HCT116 (cell line): Measurements from ENCODE around the gene PHYH. TPM values are rescaled to one million over a fixed set of nuclear protein-coding genes. Genes with fewer than 3 reads are reported as not detected.
"Not testable (repeated sequence)": the region's sequence is repeated elsewhere in the genome, so short reads cannot be mapped to it uniquely, and the experiment has no call there.

Experiments
- ATAC-seq: fragments of 200-7000 bp; cut with Tn5 transposase; 2 replicates; pipeline ENCODE4 v1.9.1; 2020; ENCODE audit warnings: mild to moderate bottlenecking, moderate library complexity
- BruUV-seq: library from RNA; stranded (reverse); fragments of 400-500 nt; replicated peaks from 2 replicates; lab custom pipeline; 2021; lab: Mats Ljungman, UMichigan
- CTCF ChIA-PET: fragments of 300-600 bp; sonication (Branson Sonifier 250); formaldehyde crosslinking; loops from one replicate; lab custom pipeline; 2021; ENCODE audit warnings: antibody characterized with exemption; lab: Charles Lee
- POLR2A ChIA-PET: fragments of 300-600, 350-600 bp; sonication (Branson Sonifier 250); formaldehyde crosslinking; loops from one replicate; lab custom pipeline; 2021; ENCODE audit warnings: antibody characterized with exemption; lab: Charles Lee
- RAD21 ChIA-PET, 2 experiments: fragments of 300-600 bp; sonication (Branson Sonifier 250); formaldehyde crosslinking; loops; one replicate each; lab custom pipeline; 2023; ENCODE audit warnings: low total read pairs in 2 of 2; ENCODE audit not compliant: uncharacterized antibody in 2 of 2, unreplicated experiment in 2 of 2, low non-redundant PET in 1 of 2; lab: Charles Lee
- DNase-seq: peaks from one replicate; pipeline ENCODE4 v3.0.0-alpha.2; 2010; ENCODE audit warnings: low read depth, low spot score
- H2AFZ ChIP-seq: fragments of 200-600 bp; shearing (Covaris generic), sonication (generic); 2 replicates; pipeline ENCODE4 v1.6.1; 2017; ENCODE audit warnings: low read depth, mixed run types, mixed read lengths, antibody characterized with exemption, low read length; ENCODE audit not compliant: poor library complexity, severe bottlenecking
- H3K27ac ChIP-seq: 2 replicates; pipeline ENCODE4 v1.5.1; 2012; ENCODE audit warnings: low read depth, low read length
- H3K27me3 ChIP-seq: fragments of 200-600 bp; sonication (generic); 2 replicates; pipeline ENCODE4 v1.6.1; 2016; ENCODE audit warnings: mixed run types, low read length, mixed read lengths; ENCODE audit not compliant: insufficient read depth
- H3K36me3 ChIP-seq, 2 experiments: fragments of 200-500 bp in 1 of 2; fragments of 200-600 bp in 1 of 2; sonication (Bioruptor generic) in 1 of 2; sonication (generic) in 1 of 2; 2 replicates each; pipeline versions ENCODE4 v1.5.1 to v1.6.1; 2014 to 2016; ENCODE audit warnings: low read length in 2 of 2, inconsistent platforms in 1 of 2, mixed read lengths in 1 of 2, mixed run types in 1 of 2; ENCODE audit not compliant: insufficient read depth in 2 of 2, control insufficient read depth in 1 of 2
- H3K4me1 ChIP-seq, 2 experiments: fragments of 200-600 bp in 1 of 2; sonication (generic) in 1 of 2; 2 replicates each; pipeline versions ENCODE4 v1.5.1 to v1.6.1; 2012 to 2017; ENCODE audit warnings: low read length in 2 of 2, inconsistent platforms in 1 of 2, mild to moderate bottlenecking in 1 of 2, mixed read lengths in 1 of 2, mixed run types in 1 of 2, moderate library complexity in 1 of 2; ENCODE audit not compliant: insufficient read depth in 2 of 2, control insufficient read depth in 1 of 2
- H3K4me2 ChIP-seq: fragments of 200-600 bp; sonication (generic); 2 replicates; pipeline ENCODE4 v1.6.1; 2017; ENCODE audit warnings: mixed run types, low read length, mixed read lengths
- H3K4me3 ChIP-seq, 2 experiments: fragments of 200-600 bp in 1 of 2; sonication (generic) in 1 of 2; replicated peaks in 1 of 2; 2 replicates each; pipeline ENCODE4 v1.5.1; 2011 to 2016; ENCODE audit warnings: low read length in 2 of 2, control low read depth in 1 of 2, low read depth in 1 of 2, mild to moderate bottlenecking in 1 of 2, mixed read lengths in 1 of 2, mixed run types in 1 of 2
- H3K79me2 ChIP-seq: fragments of 200-600 bp; sonication (generic); 2 replicates; pipeline ENCODE4 v1.6.1; 2017; ENCODE audit warnings: mild to moderate bottlenecking, mixed run types, low read length, moderate library complexity, mixed read lengths; ENCODE audit not compliant: insufficient read depth
- H3K9ac ChIP-seq: fragments of 200-600 bp; sonication (generic); 2 replicates; pipeline ENCODE4 v1.6.1; 2016; ENCODE audit warnings: low read length, mixed read lengths
- H3K9me2 ChIP-seq: fragments of 200-600 bp; sonication (generic), shearing (Covaris generic); 2 replicates; pipeline ENCODE4 v1.6.1; 2017; ENCODE audit warnings: mixed run types, mild to moderate bottlenecking, moderate library complexity; ENCODE audit not compliant: insufficient read depth
- H3K9me3 ChIP-seq, 2 experiments: fragments of 200-500 bp in 1 of 2; fragments of 200-600 bp in 1 of 2; sonication (Bioruptor generic) in 1 of 2; sonication (generic) in 1 of 2; 2 replicates each; pipeline ENCODE4 v1.6.1; 2014 to 2017; ENCODE audit warnings: low read length in 2 of 2, mixed read lengths in 2 of 2, inconsistent platforms in 1 of 2, low read depth in 1 of 2, mild to moderate bottlenecking in 1 of 2, mixed run types in 1 of 2, moderate library complexity in 1 of 2; ENCODE audit not compliant: control insufficient read depth in 1 of 2, insufficient read depth in 1 of 2
- H4K20me1 ChIP-seq: fragments of 200-600 bp; sonication (generic), shearing (Covaris generic); 2 replicates; pipeline ENCODE4 v1.6.1; 2017; ENCODE audit warnings: mixed run types, mild to moderate bottlenecking, moderate library complexity; ENCODE audit not compliant: insufficient read depth
- CBX3 ChIP-seq: IDR thresholded peaks from 2 replicates; pipeline ENCODE4 v1.6.1; 2012; ENCODE audit warnings: low read depth
- CEBPB ChIP-seq: IDR thresholded peaks from 2 replicates; pipeline ENCODE4 v1.6.1; 2012; ENCODE audit warnings: low read depth
- EGR1 ChIP-seq: IDR thresholded peaks from 2 replicates; pipeline ENCODE4 v1.6.1; 2012; ENCODE audit warnings: low read depth
- POLR2A ChIP-seq: IDR thresholded peaks from 2 replicates; pipeline ENCODE4 v1.7.0; 2011; ENCODE audit warnings: borderline replicate concordance; ENCODE audit not compliant: insufficient read depth, insufficient read length; ENCODE audit errors: extremely low read depth
- POLR2AphosphoS5 ChIP-seq: IDR thresholded peaks from 2 replicates; pipeline ENCODE4 v1.6.1; 2011; ENCODE audit warnings: mild to moderate bottlenecking, low read depth, low read length, moderate library complexity
- RAD21 ChIP-seq: IDR thresholded peaks from 2 replicates; pipeline ENCODE4 v1.6.1; 2012; ENCODE audit warnings: low read depth, mild to moderate bottlenecking
- SIN3A ChIP-seq: IDR thresholded peaks from 2 replicates; pipeline ENCODE4 v1.6.1; 2012; ENCODE audit warnings: low read depth
- ZBTB33 ChIP-seq: IDR thresholded peaks from 2 replicates; pipeline ENCODE4 v1.6.1; 2011; ENCODE audit warnings: mild to moderate bottlenecking, low read length, moderate library complexity; ENCODE audit not compliant: insufficient replicate concordance; ENCODE audit errors: extremely low read depth
- ZFX ChIP-seq: fragments of 450-650 bp; IDR thresholded peaks from 2 replicates; pipeline ENCODE4 v1.6.1; 2017
- intact Hi-C: fragments of 100-400 bp; cut with micrococcal nuclease; formaldehyde crosslinking; loops from 2 replicates; pipeline ENCODE4 v1.10.0; 2022
- total RNA-seq: library from RNA; stranded (reverse); gene quantifications from one replicate; pipeline ENCODE4 v1.2.1, GENCODE V29; 2021; ENCODE audit not compliant: unreplicated experiment

Gene PHYH
- total RNA-seq, 1 experiment from 2014 or later, result 15.3 TPM

DNA sequence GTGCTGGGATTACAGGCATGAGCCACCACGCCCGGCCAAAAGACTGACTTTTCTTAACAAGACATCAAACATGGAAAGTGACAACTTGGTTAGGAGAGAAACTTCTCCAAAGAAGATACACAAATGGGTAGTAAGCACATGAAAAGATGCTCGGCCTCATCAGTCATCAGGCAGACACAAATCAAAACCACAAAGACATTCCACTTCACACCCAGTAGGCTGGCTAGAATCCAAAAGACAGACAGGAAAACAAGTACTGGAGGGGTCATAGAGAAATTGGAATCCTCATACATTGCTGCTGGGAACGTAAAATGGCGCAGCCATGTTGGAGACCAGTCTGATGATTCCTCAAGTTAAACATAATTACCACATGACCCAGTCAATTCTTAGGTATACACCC lies 31.8 kb upstream of the PHYH start:
- Histone ChIP-seq H4K20me1 (no peaks in the 10 kb centered on the region), H2AFZ (no peak overlapping the region), H3K79me2 (no peaks in the 10 kb centered on the region), H3K36me3 (peaks cover 28 to 41% of the 10 kb centered on the region in 2 experiments; a peak in 3 of 4 replicates), H3K4me3 (no peak overlapping the region), H3K9me3 (no peaks in the 10 kb centered on the region)
- no TSS peak for BruUV-seq
- intact Hi-C loops, result no loop called here
- TF ChIP-seq EGR1 (no peak), ZFX (no peak), POLR2A (no peak), SIN3A (no peak), POLR2AphosphoS5 (no peak), CBX3 (no peak), RAD21 (no peak), ZBTB33 (no peak), CEBPB (no peak)
- TF ChIP-seq, all 23 proteins: peak for 0
- Histone ChIP-seq H3K27me3 (no peaks in the 10 kb centered on the region), H3K9me2 (no peaks in the 10 kb centered on the region), H3K9ac (no peak overlapping the region), H3K27ac (no peak overlapping the region), H3K4me2 (no peak overlapping the region), H3K4me1 (no peaks in the 10 kb centered on the region)
- ChIA-PET CTCF (no interaction called here), RAD21 (no interaction called here), POLR2A (no interaction called here)
- DNase-seq, result no peak
- no peak for ATAC-seq

GRCh38 chr10:13330980-13331379 lies 31.1 kb upstream of the PHYH start:
- H2AFZ ChIP-seq, DNase-seq, BruUV-seq, POLR2A ChIA-PET, H4K20me1 ChIP-seq, intact Hi-C loops, H3K27me3 ChIP-seq, H3K27ac ChIP-seq, CTCF ChIA-PET, ATAC-seq, H3K4me3 ChIP-seq, H3K79me2 ChIP-seq, H3K4me2 ChIP-seq, H3K9me2 ChIP-seq, H3K9ac ChIP-seq, H3K9me3 ChIP-seq, H3K4me1 ChIP-seq: not testable (repeated sequence)
- peaks cover 28 to 38% of the 10 kb centered on the region in 2 experiments; a peak in 3 of 4 replicates for H3K36me3 ChIP-seq
- RAD21 ChIA-PET, result interaction anchor here in 1 of 2 experiments (0.7 kb wide), 1 partner anchor 44 kb away, joined by 5 read pairs; no protein-coding TSS in a partner anchor
